A549 (cell line): ENCODE data around the gene DYNC1H1.

Source experiments
- CEBPB ChIP-seq, 2 experiments: fragments of >200 bp in 1 of 2; sonication (Bioruptor Twin) in 1 of 2; formaldehyde crosslinking in 1 of 2; IDR thresholded peaks; 2 replicates each; pipeline ENCODE4 v1.6.1; 2012 to 2016
- CTCF ChIP-seq: fragments of >200 bp; sonication (Bioruptor Twin); formaldehyde crosslinking; IDR thresholded peaks from 3 replicates; pipeline ENCODE4 v1.5.1; 2016
- ELK1 ChIP-seq: fragments of 150-350 bp; IDR thresholded peaks from 2 replicates; pipeline ENCODE4 v1.6.1; 2014; ENCODE audit warnings: low read depth, mild to moderate bottlenecking, low read length
- NR3C1 ChIP-seq: fragments of >200 bp; sonication (Bioruptor Twin); formaldehyde crosslinking; IDR thresholded peaks from 3 replicates; pipeline ENCODE4 v1.6.1; 2017
- RCOR1 ChIP-seq: fragments of 150-350 bp; IDR thresholded peaks from 2 replicates; pipeline ENCODE4 v1.6.1; 2014; ENCODE audit warnings: antibody characterized with exemption, low read length, low read depth
- REST ChIP-seq: fragments of 200-600 bp; sonication (generic); IDR thresholded peaks from 2 replicates; pipeline ENCODE4 v1.6.1; 2016; ENCODE audit warnings: antibody characterized with exemption, mild to moderate bottlenecking, moderate library complexity
- RFX5 ChIP-seq: fragments of 450-650 bp; IDR thresholded peaks from 2 replicates; pipeline ENCODE4 v1.7.1; 2014; ENCODE audit warnings: antibody characterized with exemption, mild to moderate bottlenecking, moderate library complexity
- TF ChIP-seq, protein P1 (sequence below): IDR thresholded peaks from 2 replicates; pipeline ENCODE4 v1.6.1; 2012

DNA sequence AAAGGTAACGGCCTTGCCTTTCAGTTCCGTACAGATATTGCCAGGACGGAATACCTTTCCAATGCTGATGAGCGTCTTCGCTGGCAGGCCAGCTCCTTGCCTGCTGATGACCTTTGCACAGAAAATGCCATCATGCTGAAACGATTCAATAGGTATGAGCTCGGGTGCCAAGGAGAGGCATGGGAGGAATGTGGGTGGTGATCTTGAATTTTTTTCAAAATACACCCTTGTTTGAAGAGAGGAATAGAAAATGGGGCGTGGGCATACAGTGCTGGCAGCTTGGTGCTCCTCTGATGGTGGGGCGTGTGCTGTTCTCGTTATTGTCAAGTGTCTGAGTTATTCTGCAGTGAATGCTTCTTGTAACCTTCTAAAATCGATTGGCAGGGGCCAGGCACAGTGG, 69.9 kb downstream of the DYNC1H1 start:
- TF ChIP-seq ELK1 (no peak), REST (no peak), NR3C1 (no peak), RCOR1 (no peak), CTCF (no peak), RFX5 (no peak), CEBPB (IDR thresholded peaks at IDR 0.05) (no peak)
- TF ChIP-seq, protein P1, sequence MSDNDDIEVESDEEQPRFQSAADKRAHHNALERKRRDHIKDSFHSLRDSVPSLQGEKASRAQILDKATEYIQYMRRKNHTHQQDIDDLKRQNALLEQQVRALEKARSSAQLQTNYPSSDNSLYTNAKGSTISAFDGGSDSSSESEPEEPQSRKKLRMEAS = no peak
